GM18505 (cell line): ENCODE measurements around the gene STMP1.
A peak's percentile ranks its signal among the peaks of the same experiment; 100 is the strongest.
"Not testable (repeated sequence)": the region's sequence is repeated elsewhere in the genome, so short reads cannot be mapped to it uniquely, and the experiment has no call there.

Experiments used
- ATAC-seq: cut with Tn5 transposase; IDR thresholded peaks from one replicate; pipeline ENCODE4 v1.9.1; 2021; ENCODE audit not compliant: unreplicated experiment
- POLR2A ChIP-seq: IDR thresholded peaks from 4 replicates; pipeline ENCODE4 v1.6.1; 2011; ENCODE audit warnings: borderline replicate concordance; ENCODE audit not compliant: insufficient read depth, insufficient read length; ENCODE audit errors: extremely low read depth

Gene STMP1

GRCh38 chr7:135653340-135654080 lies 8.8 kb upstream of the STMP1 start:
- no peak for TF ChIP-seq POLR2A
- no peak for ATAC-seq

GRCh38 chr7:135658564-135658963 lies 3.8 kb upstream of the STMP1 start:
- no peak for TF ChIP-seq POLR2A
- ATAC-seq: no peak

GRCh38 chr7:135659159-135659846 lies 3.0 kb upstream of the STMP1 start:
- no peak for ATAC-seq
- no peak for TF ChIP-seq POLR2A

DNA sequence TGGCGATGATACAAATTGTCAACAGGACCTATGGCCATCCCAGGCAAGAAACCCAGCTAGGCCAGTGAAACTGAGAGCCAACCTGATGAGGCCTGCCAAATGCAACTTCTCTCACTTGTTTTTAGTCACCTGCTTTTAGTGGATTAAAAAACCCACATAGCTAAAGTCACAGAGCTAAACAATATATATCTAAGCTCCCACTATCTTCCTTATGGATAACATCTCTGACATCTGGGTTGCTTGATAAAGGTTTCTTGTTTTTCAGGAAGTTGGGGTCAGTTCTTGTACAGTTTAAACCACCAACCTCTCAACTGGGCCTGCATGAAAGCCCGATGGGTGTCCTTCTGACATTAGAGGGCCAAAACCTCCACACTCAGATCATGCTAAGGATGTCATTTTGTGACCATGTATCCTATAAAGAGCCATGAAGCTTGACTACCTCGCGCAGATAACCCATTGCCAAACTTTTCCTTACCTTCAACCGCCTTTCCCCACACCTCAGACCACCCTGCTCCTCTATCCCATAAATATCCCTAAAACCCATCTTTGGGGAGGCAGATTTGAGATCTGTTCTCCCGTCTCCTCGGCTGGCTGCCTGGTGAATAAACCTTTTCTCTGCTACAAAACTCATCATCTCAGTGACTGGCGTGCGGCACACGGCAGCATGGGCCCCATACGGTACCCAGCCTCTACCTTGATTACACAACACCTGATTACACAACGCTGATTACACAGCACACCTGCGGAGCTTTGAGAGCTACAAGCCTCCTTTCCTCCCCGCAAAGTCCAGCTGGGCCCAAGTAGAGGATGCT lies 797 bp upstream of the STMP1 start:
- ATAC-seq: no peak
- TF ChIP-seq POLR2A: no peak

DNA sequence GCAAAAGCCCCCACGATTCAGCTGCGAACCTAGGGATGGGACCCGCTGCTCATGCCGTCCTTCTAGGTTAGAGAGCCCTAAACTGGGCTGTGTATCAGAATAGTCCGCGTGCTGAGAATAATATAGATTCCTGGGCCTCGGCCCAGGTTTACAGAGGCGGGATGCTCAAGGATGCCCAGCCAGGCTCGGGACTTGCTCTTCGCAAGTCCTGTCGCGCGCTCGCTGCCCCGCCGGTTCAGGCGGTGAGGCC lies 266 bp upstream of the STMP1 start:
- no peak for ATAC-seq

DNA sequence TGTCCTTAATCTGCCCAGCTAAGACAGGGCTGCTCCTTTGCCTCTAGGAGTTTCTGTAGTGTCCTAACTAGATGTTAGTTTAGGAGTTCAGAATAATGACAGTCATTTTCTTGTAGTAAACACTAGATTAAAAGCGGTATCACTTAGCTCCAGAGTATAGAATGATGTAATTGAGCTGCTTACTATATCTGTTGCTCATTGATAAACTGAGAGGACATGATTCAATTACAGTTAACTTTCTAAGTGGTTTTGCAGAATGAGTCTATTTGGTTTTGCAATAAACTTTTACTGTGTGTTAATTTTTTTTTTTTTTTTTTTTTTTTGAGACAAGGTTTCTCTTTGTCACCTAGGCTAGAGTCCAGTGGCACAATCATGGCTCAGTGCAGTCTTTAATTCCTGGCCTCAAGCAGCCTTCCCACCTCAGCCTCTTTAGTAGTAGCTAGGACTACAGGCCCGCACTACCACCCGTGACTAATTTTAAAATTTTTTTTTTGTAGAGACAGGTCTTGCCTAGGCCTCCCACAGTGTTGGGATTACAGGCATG lies 1.8 kb downstream of the STMP1 start:
- ATAC-seq: no peak
- no peak for TF ChIP-seq POLR2A

More for the DNA sequence above, 266 bp upstream of the STMP1 start:
- TF ChIP-seq POLR2A: no peak

GRCh38 chr7:135665042-135665441 lies 2.7 kb downstream of the STMP1 start:
- ATAC-seq: no peak
- no peak for TF ChIP-seq POLR2A

GRCh38 chr7:135666156-135666555 lies 3.8 kb downstream of the STMP1 start:
- ATAC-seq: no peak
- no peak for TF ChIP-seq POLR2A

- TF ChIP-seq POLR2A: no peak
- no peak for ATAC-seq
Observed at GRCh38 chr7:135666846-135667245, 4.5 kb downstream of the STMP1 start.

DNA sequence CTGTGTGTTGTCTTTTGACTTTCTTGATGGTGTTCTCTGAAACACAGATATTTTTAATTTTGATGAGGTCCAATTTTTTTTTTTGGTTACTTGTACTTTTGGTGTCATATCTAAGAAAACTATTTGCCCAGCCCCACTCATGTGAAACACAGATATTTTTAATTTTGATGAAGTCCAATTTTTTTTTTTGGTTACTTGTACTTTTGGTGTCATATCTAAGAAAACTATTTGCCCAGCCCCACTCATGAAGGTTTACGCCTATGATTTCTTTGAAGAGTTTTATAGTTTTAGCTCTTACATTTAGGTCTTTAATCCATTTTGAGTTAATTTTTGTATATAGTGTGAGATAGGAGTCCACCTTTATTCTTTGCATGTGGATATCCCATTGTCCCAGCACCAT lies 5.3 kb downstream of the STMP1 start:
- not testable (repeated sequence) for ATAC-seq

DNA sequence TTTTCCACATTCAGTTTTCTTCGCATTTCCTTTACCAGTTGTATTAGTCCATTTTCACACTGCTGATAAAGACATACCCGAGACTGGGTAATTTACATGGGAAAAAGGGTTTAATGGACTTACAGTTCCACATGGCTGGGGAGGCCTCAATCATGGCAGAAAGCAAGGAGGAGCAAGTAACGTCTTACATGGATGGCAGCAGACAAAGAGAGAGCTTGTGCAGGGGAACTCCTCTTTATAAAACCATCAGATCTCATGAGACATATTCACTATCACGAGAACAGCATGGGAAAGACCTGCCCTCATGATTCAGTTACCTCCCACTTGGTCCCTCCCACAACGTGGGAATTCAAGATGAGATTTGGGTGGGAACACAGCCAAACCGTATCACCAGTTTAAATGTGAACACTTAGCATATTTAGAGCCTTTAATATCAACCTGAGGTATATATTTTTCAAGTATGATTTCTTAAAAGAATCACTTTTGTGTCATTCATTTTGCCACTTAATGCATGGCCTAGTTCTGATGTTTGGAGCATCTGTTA lies 6.6 kb downstream of the STMP1 start:
- ATAC-seq: not testable (repeated sequence)

DNA sequence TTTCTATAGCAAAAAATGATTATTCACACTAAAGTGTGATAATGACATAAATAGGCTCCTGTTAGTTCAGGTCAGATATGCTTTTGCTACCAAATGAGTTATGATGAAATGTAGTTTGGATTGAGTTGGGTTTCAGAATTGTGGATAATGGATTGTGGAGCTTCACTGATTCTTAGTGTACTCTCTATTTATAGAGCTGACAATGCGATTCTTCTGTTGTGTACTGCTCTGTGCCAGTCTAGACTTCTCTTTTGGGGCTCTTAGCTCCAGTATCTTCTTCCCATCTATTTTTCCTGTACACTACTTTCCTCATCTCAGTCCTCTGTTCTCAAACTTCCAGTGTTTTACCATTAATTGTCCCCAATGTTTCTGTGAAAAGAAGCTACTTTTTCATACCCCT lies 7.5 kb downstream of the STMP1 start:
- no peak for ATAC-seq
- no peak for TF ChIP-seq POLR2A

DNA sequence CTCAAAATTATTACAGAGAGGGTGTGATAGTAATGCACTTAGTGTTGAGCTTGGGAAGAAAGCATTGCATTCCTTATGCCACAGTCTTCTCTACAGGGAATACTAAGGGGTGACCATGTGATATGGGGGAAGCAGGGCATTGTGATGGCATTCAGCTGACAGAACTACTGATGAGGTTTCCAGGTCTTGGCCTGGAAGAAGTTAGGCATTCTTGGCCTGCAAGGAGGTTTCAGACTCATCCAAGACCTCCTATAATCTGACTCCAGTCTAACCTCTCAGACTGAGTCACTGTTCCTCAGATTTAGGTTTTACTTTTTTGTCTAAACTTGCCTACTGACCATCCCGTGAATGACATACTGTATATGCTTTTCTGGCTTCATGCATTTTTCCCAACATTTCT lies 7.9 kb downstream of the STMP1 start:
- ATAC-seq: no peak
- TF ChIP-seq POLR2A: no peak

DNA sequence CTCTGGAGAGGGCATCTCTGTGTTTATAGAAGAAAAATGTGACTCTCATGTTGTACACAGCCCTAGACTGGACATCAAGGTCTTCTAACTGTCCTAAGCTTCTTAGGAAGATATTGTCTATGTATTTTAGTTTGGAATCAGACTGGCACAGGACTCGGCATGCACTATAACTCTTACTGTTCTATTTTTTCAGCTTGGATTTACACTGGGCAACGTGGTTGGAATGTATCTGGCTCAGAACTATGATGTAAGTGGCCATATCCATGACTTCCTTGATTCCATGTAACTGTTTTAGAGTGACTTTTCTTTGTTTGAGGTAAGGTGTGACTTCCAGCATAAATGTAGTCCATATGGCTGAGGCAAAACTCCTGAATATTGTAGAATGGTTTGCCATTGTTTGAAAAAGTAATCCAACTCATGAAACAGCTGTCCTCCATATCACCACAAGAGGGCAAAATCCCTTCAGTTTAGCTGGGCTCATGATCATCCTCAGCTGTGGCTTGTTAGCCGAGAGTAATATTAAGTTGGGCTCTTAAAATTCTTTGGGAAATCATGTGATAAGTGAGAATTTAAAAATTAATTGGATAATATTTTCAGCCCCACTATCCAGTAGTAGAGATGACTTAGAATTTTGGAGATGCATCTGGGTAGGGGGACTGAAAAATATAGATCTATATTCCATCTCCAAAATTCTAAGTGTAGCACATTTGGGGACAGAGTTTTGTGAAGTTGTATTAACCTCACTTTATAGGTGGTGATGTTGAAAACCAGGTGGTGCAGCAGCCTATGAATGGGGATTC lies 10.4 kb downstream of the STMP1 start:
- ATAC-seq: peak; percentile 74
- TF ChIP-seq POLR2A: no peak

GRCh38 chr7:135673360-135673706 lies 11.0 kb downstream of the STMP1 start:
- ATAC-seq: peak; percentile 48
- no peak for TF ChIP-seq POLR2A
